GM12864 (cell line): ENCODE measurements around the gene CREM.

Experiments
- DNase-seq: peaks from one replicate; pipeline ENCODE4 v3.0.0-alpha.2; 2011; ENCODE audit warnings: low read depth
- H3K4me3 ChIP-seq: 2 replicates; pipeline ENCODE4 v1.5.1; 2011; ENCODE audit warnings: mild to moderate bottlenecking, low read depth, low read length, control low read depth
- CTCF ChIP-seq: IDR thresholded peaks from 2 replicates; pipeline ENCODE4 v1.5.1; 2011; ENCODE audit warnings: low read depth, mild to moderate bottlenecking, moderate library complexity, low read length, control low read depth, inconsistent platforms; ENCODE audit errors: missing control alignments

The CREM gene

DNA sequence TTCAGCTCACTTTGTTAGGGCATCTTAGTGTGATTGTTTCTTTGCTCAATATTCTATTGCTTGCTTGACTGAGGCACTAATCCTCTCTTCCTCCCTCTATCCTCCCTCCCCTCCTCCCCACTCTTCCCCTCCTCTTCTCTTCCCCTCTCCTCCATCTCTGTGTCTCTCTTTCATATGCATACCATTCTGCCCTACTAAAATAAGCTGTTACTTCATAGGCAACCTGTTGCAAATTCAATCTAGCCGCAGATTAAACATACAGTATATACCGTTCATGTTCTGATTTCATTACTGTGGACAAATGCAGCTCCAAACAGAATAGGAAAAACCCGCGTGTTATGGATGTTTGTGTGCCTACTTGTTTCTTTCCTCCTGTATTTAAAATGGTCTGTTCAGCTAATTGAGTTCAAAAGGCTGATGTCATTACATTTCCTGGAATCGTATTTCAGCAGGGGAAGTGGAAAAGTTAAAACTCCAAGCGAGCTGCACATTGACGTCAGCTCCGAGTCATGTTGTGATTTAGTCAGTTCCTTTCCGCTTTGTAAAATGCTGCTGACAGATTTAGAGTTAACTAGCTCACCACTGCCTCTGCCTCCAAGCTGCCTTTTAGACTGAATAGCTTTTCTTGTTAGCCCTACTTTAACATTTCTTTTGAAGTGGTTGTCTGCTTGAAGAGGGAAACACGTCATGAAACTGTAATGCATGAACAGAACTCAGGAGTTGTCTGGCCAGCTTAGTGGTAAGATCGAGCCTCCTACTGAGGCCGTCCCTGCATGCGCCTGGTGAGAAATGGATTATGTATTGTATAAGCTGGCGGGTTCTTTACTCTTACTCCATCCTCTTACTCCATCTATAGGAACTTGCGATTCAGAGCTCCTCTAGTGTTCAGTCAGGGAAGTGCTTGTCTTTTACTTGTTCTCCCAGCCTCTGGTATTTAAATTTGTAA is 69.0 kb downstream of the CREM start:
- peak overlapping the region; percentile 54 for H3K4me3 ChIP-seq
- peak; percentile 84 for DNase-seq
- TF ChIP-seq CTCF: peak; percentile 88

DNA sequence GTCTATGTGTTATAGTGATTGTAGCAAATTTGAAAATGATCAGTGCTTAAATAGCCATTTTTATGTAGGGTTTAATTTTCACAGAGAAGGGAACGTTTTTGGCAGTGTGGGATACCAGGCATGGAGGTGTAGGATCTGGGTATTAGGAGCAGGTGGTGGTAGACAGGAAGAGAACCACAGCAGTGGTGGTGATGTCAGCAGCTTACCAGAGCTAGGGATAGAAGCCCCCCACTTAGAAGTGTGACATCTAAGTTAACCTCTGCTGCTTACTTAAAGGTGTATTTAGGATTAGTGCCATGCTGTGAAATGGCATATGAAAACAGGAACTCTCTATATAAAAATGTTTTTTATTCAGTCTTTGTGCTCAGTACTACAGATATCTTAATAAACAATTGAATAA is 73.8 kb downstream of the CREM start:
- TF ChIP-seq CTCF: no peak
- H3K4me3 ChIP-seq: no peak overlapping the region
- no peak for DNase-seq

DNA sequence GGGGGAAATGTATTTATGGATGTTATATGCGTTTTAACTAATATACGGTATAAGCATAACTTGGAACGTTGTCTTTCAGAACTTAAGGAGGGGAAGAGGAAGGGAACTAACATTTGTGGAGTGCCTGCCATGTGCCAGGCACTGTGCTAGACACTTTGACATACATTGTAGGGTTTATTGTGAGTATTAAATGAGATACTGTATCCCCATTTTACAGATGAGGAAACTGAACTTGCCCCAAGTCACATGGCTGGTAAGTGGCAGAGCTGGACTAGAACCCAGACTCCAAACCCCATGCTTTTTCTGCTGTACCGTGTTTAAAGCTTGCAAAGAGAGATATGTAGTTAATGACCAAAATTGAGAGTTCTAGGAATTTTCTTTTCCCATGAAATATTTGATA is 74.6 kb downstream of the CREM start:
- TF ChIP-seq CTCF: no peak
- H3K4me3 ChIP-seq: no peak overlapping the region
- no peak for DNase-seq

- no peak overlapping the region for H3K4me3 ChIP-seq
- no peak for DNase-seq
- TF ChIP-seq CTCF: no peak
Measured at GRCh38 chr10:35202050-35202449, 75.4 kb downstream of the CREM start.

- no peak overlapping the region for H3K4me3 ChIP-seq
- TF ChIP-seq CTCF: no peak
- no peak for DNase-seq
Measured at GRCh38 chr10:35203745-35204144, 77.1 kb downstream of the CREM start.

- H3K4me3 ChIP-seq: no peak overlapping the region
- DNase-seq: no peak
- no peak for TF ChIP-seq CTCF
Measured at GRCh38 chr10:35204650-35205319, 78.1 kb downstream of the CREM start.
